ENCODE data around the gene STX1A. TPM values are rescaled to one million over a fixed set of nuclear protein-coding genes. Genes with fewer than 3 reads are reported as not detected.
A peak's percentile ranks its signal among the peaks of the same experiment; 100 is the strongest.

STX1A gene
- total and polyA plus RNA-seq, 2 experiments from 2014 or later, result 10.9 to 12.0 TPM

GRCh38 chr7:73719806-73720169, 319 bp upstream of the STX1A start:
- no peaks in the 10 kb centered on the region for H3K27me3 ChIP-seq (replicated peaks; ENCODE audit: insufficient read depth)
- H3F3A ChIP-seq (ENCODE audit: insufficient read depth), result peaks cover 18% of the 10 kb centered on the region
- in situ Hi-C loops (cut with MboI), result loop anchor here (10.0 kb wide), 1 partner anchor 115 kb away; no protein-coding TSS in a partner anchor
- H3K9ac ChIP-seq, result peak overlapping the region; percentile 47
- H3K4me3 ChIP-seq, result peak overlapping the region; percentile 65
- no peak overlapping the region for H3K4me2 ChIP-seq (ENCODE audit: unreplicated experiment)
- TF ChIP-seq EZH2 (IDR thresholded peaks at IDR 0.05; ENCODE audit: insufficient read depth, poor library complexity, severe bottlenecking) (no peak), EZH2phosphoT487 (IDR thresholded peaks at IDR 0.05; ENCODE audit: insufficient read depth, low read depth) (no peak)
- peak overlapping the region; percentile 59; the same call in 1 of the 2 replicates for H2AFZ ChIP-seq
- WGBS, 2 experiments (ENCODE audit: low coverage in 1 of 2, low lambda C conversion rate in 2 of 2, missing lambda C conversion rate in 2 of 2), result 8 to 10% methylated on average over 10 to 16 of the region's 16 CpGs
- H3K79me2 ChIP-seq (ENCODE audit: insufficient read depth), result peaks cover 37% of the 10 kb centered on the region
- no peaks in the 10 kb centered on the region for H3K36me3 ChIP-seq (ENCODE audit: low read depth)
- H3K9me2 ChIP-seq (ENCODE audit: insufficient read depth), result no peaks in the 10 kb centered on the region
- H3K4me1 ChIP-seq (ENCODE audit: insufficient read depth), result peaks cover 26% of the 10 kb centered on the region
- no peaks in the 10 kb centered on the region for H4K20me1 ChIP-seq (ENCODE audit: insufficient read depth)
- H3K27ac ChIP-seq, result no peak overlapping the region
- DNase-seq, result no peak
- H3K9me3 ChIP-seq (ENCODE audit: low read depth), result no peaks in the 10 kb centered on the region

GRCh38 chr7:73718438-73718881, 1.0 kb downstream of the STX1A start:
- Histone ChIP-seq H3K4me2 (ENCODE audit: unreplicated experiment) (peak overlapping the region; percentile 68), H3K27ac (peak overlapping the region; percentile 91), H3K4me1 (ENCODE audit: insufficient read depth) (peaks cover 28% of the 10 kb centered on the region), H3F3A (ENCODE audit: insufficient read depth) (peaks cover 21% of the 10 kb centered on the region), H3K79me2 (ENCODE audit: insufficient read depth) (peaks cover 50% of the 10 kb centered on the region), H3K27me3 (replicated peaks; ENCODE audit: insufficient read depth) (no peaks in the 10 kb centered on the region), H3K9ac (peak overlapping the region; percentile 94), H3K9me3 (ENCODE audit: low read depth) (no peaks in the 10 kb centered on the region), H3K9me2 (ENCODE audit: insufficient read depth) (no peaks in the 10 kb centered on the region), H3K4me3 (peak overlapping the region; percentile 95), H4K20me1 (ENCODE audit: insufficient read depth) (no peaks in the 10 kb centered on the region), H2AFZ (no peak overlapping the region), H3K36me3 (ENCODE audit: low read depth) (no peaks in the 10 kb centered on the region)
- no peak for TF ChIP-seq EZH2 (IDR thresholded peaks at IDR 0.05; ENCODE audit: insufficient read depth, poor library complexity, severe bottlenecking)
- no peak for TF ChIP-seq EZH2phosphoT487 (IDR thresholded peaks at IDR 0.05; ENCODE audit: insufficient read depth, low read depth)
- 26 to 31% methylated on average over 7 to 8 of the region's 9 CpGs for WGBS, 2 experiments (ENCODE audit: low coverage in 1 of 2, low lambda C conversion rate in 2 of 2, missing lambda C conversion rate in 2 of 2)
- in situ Hi-C loops (cut with MboI), result no loop called here
- DNase-seq, result peak; percentile 60

- DNase-seq, result peak; percentile 96
- Histone ChIP-seq H3K36me3 (ENCODE audit: low read depth) (no peaks in the 10 kb centered on the region), H3K9me3 (ENCODE audit: low read depth) (no peaks in the 10 kb centered on the region), H3K4me2 (ENCODE audit: unreplicated experiment) (peak overlapping the region; percentile 68), H4K20me1 (ENCODE audit: insufficient read depth) (peaks cover 4% of the 10 kb centered on the region; the same call in 1 of the 2 replicates), H3K4me3 (peak overlapping the region; percentile 95), H3K79me2 (ENCODE audit: insufficient read depth) (peaks cover 54% of the 10 kb centered on the region), H3F3A (ENCODE audit: insufficient read depth) (peaks cover 21% of the 10 kb centered on the region), H3K27ac (peak overlapping the region; percentile 91), H2AFZ (no peak overlapping the region), H3K27me3 (replicated peaks; ENCODE audit: insufficient read depth) (no peaks in the 10 kb centered on the region), H3K9me2 (ENCODE audit: insufficient read depth) (no peaks in the 10 kb centered on the region), H3K9ac (peak overlapping the region; percentile 94), H3K4me1 (ENCODE audit: insufficient read depth) (peaks cover 28% of the 10 kb centered on the region)
- in situ Hi-C loops (cut with MboI), result no loop called here
- 0 to 5% methylated on average over 10 of the region's 10 CpGs for WGBS, 2 experiments (ENCODE audit: low coverage in 1 of 2, low lambda C conversion rate in 2 of 2, missing lambda C conversion rate in 2 of 2)
- TF ChIP-seq EZH2 (IDR thresholded peaks at IDR 0.05; ENCODE audit: insufficient read depth, poor library complexity, severe bottlenecking) (no peak), EZH2phosphoT487 (IDR thresholded peaks at IDR 0.05; ENCODE audit: insufficient read depth, low read depth) (peak; percentile 88)
Measured at GRCh38 chr7:73717991-73718405, 1.5 kb downstream of the STX1A start.

GRCh38 chr7:73717025-73717807, 2.3 kb downstream of the STX1A start:
- H3K27me3 ChIP-seq (replicated peaks; ENCODE audit: insufficient read depth), result no peaks in the 10 kb centered on the region
- H3K9ac ChIP-seq, result peak overlapping the region; percentile 94
- H4K20me1 ChIP-seq (ENCODE audit: insufficient read depth), result peaks cover 8% of the 10 kb centered on the region; the same call in 1 of the 2 replicates
- H3K9me3 ChIP-seq (ENCODE audit: low read depth), result no peaks in the 10 kb centered on the region
- H3F3A ChIP-seq (ENCODE audit: insufficient read depth), result peaks cover 21% of the 10 kb centered on the region
- TF ChIP-seq EZH2 (IDR thresholded peaks at IDR 0.05; ENCODE audit: insufficient read depth, poor library complexity, severe bottlenecking) (no peak), EZH2phosphoT487 (IDR thresholded peaks at IDR 0.05; ENCODE audit: insufficient read depth, low read depth) (no peak)
- no peak overlapping the region for H2AFZ ChIP-seq
- no peaks in the 10 kb centered on the region for H3K9me2 ChIP-seq (ENCODE audit: insufficient read depth)
- H3K4me1 ChIP-seq (ENCODE audit: insufficient read depth), result peaks cover 28% of the 10 kb centered on the region
- peak overlapping the region; percentile 68 for H3K4me2 ChIP-seq (ENCODE audit: unreplicated experiment)
- peak overlapping the region; percentile 91 for H3K27ac ChIP-seq
- peaks cover 62% of the 10 kb centered on the region for H3K79me2 ChIP-seq (ENCODE audit: insufficient read depth)
- H3K36me3 ChIP-seq (ENCODE audit: low read depth), result no peaks in the 10 kb centered on the region
- peak overlapping the region; percentile 95 for H3K4me3 ChIP-seq
- WGBS, 2 experiments (ENCODE audit: low coverage in 1 of 2, low lambda C conversion rate in 2 of 2, missing lambda C conversion rate in 2 of 2), result 53 to 58% methylated on average over 9 to 13 of the region's 13 CpGs
- in situ Hi-C loops (cut with MboI), result no loop called here
- peak; percentile 67 for DNase-seq
